Breast epithelium (tissue), 3 donors: ENCODE data around the gene FSD2.

Experiments
- POLR2AphosphoS5 ChIP-seq, 3 donors: sonication (generic); formaldehyde crosslinking; IDR thresholded peaks; one replicate each; pipeline ENCODE4 v1.6.1; 2017; ENCODE audit warnings: antibody characterized with exemption in 3 of 3
- TF ChIP-seq, protein P1 (sequence below), 3 donors: fragments of 450-650 bp; IDR thresholded peaks; one replicate each; pipeline ENCODE4 v1.5.1; 2016 to 2017; ENCODE audit warnings: antibody characterized with exemption in 3 of 3, mild to moderate bottlenecking in 3 of 3, moderate library complexity in 3 of 3

DNA sequence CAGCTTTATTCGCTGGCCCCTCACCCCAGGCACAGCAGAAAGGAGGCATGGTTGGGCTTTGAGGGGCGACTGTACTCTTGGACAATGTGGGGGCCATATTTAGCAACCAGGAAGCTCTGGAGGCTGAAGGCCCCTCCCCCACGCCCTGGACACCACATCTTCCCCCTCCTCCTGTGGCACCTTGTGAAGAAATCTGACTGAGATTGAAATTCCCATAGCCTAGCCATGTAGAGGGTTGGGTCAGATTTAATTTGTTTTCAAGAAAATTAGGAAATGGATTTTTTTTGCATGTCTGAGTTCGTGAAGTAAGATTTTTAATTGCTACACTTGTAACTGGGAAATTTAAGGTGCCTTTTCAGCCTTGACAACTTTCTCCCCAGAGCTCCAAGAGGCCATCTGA is 24.5 kb downstream of the FSD2 start:
- TF ChIP-seq, protein P1, sequence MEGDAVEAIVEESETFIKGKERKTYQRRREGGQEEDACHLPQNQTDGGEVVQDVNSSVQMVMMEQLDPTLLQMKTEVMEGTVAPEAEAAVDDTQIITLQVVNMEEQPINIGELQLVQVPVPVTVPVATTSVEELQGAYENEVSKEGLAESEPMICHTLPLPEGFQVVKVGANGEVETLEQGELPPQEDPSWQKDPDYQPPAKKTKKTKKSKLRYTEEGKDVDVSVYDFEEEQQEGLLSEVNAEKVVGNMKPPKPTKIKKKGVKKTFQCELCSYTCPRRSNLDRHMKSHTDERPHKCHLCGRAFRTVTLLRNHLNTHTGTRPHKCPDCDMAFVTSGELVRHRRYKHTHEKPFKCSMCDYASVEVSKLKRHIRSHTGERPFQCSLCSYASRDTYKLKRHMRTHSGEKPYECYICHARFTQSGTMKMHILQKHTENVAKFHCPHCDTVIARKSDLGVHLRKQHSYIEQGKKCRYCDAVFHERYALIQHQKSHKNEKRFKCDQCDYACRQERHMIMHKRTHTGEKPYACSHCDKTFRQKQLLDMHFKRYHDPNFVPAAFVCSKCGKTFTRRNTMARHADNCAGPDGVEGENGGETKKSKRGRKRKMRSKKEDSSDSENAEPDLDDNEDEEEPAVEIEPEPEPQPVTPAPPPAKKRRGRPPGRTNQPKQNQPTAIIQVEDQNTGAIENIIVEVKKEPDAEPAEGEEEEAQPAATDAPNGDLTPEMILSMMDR (IDR thresholded peaks at IDR 0.05) = no peak
- no peak for TF ChIP-seq POLR2AphosphoS5 (IDR thresholded peaks at IDR 0.05)
